HepG2 (cell line): Measurements from ENCODE around the gene NFIL3. TPM values are rescaled to one million over a fixed set of nuclear protein-coding genes. Genes with fewer than 3 reads are reported as not detected.
A peak's percentile ranks its signal among the peaks of the same experiment; 100 is the strongest.

ENCODE experiments used
- ATAC-seq: fragments of 200-7000 bp; cut with Tn5 transposase; 3 replicates; pipeline ENCODE4 v1.9.1; 2020; ENCODE audit warnings: mild to moderate bottlenecking, moderate library complexity
- BruUV-seq: library from RNA; stranded (reverse); fragments of 400-500 nt; replicated peaks from 2 replicates; lab custom pipeline; 2021; lab: Mats Ljungman, UMichigan
- CTCF ChIA-PET: fragments of 300-600 bp; formaldehyde crosslinking; extraction: SDS; loops from one replicate; lab custom pipeline; 2021; ENCODE audit warnings: low total read pairs, inconsistent platforms, low intra/inter-chr PET ratio; lab: Yijun Ruan, JAX
- POLR2A ChIA-PET: fragments of 350-600 bp; sonication (Branson Sonifier 250); formaldehyde crosslinking; loops from one replicate; lab custom pipeline; 2020; ENCODE audit warnings: antibody characterized with exemption, inconsistent platforms; lab: Yijun Ruan, JAX
- DNase-seq: peaks from one replicate; pipeline ENCODE4 v3.0.0-alpha.2; 2015; ENCODE audit warnings: low spot score
- FAIRE-seq: peaks from 3 replicates; lab custom pipeline; 2011; peaks lifted over from hg19 to GRCh38; lab: Jason Lieb, UNC
- H2AFZ ChIP-seq: one replicate; pipeline ENCODE4 v1.6.1; 2011; ENCODE audit warnings: low read length, inconsistent platforms
- H3K27ac ChIP-seq: fragments of 300-600 bp; 3 replicates; pipeline ENCODE4 v1.8.0; 2011; ENCODE audit warnings: mixed run types, mild to moderate bottlenecking, mixed read lengths, low read length, inconsistent platforms; ENCODE audit not compliant: insufficient read depth; ENCODE audit errors: extremely low read length
- H3K27me3 ChIP-seq, 2 experiments: fragments of 200-600 bp in 1 of 2; 2 replicates in 1 of 2; 3 replicates in 1 of 2; pipeline versions ENCODE4 v1.6.0 to v1.8.0; 2011; ENCODE audit warnings: low read length in 2 of 2, mild to moderate bottlenecking in 2 of 2, moderate library complexity in 2 of 2, inconsistent platforms in 1 of 2; ENCODE audit not compliant: insufficient read depth in 2 of 2, control insufficient read depth in 1 of 2
- H3K36me3 ChIP-seq, 2 experiments: fragments of 200-600 bp in 1 of 2; replicated peaks in 1 of 2; 2 replicates in 1 of 2; 3 replicates in 1 of 2; pipeline versions ENCODE4 v1.5.1 to v1.8.0; 2011; ENCODE audit warnings: low read length in 2 of 2, inconsistent platforms in 1 of 2; ENCODE audit not compliant: insufficient read depth in 2 of 2, control insufficient read depth in 1 of 2
- H3K4me1 ChIP-seq: 2 replicates; pipeline ENCODE4 v1.5.1; 2012; ENCODE audit warnings: low read length, inconsistent platforms; ENCODE audit not compliant: insufficient read depth
- H3K4me2 ChIP-seq: 2 replicates; pipeline ENCODE4 v1.6.0; 2011; ENCODE audit warnings: low read depth, low read length, inconsistent platforms
- H3K4me3 ChIP-seq, 3 experiments: fragments of 200-600 bp in 1 of 3; sonication (generic), shearing (Covaris generic) in 1 of 3; replicated peaks in 1 of 3; 2 replicates each; pipeline ENCODE4 v1.5.1; 2011 to 2016; ENCODE audit warnings: low read length in 3 of 3, inconsistent platforms in 2 of 3, low read depth in 2 of 3, mild to moderate bottlenecking in 2 of 3, control low read depth in 1 of 3, mixed read lengths in 1 of 3; ENCODE audit not compliant: insufficient read depth in 1 of 3
- H3K79me2 ChIP-seq: one replicate; pipeline ENCODE4 v1.6.1; 2011; ENCODE audit warnings: low read length, inconsistent platforms; ENCODE audit not compliant: insufficient read depth
- H3K9ac ChIP-seq: 2 replicates; pipeline ENCODE4 v1.6.0; 2011; ENCODE audit warnings: mild to moderate bottlenecking, low read depth, low read length, inconsistent platforms; ENCODE audit not compliant: insufficient read depth
- H3K9me3 ChIP-seq: 2 replicates; pipeline ENCODE4 v1.5.1; 2012; ENCODE audit warnings: mild to moderate bottlenecking, low read length
- H4K20me1 ChIP-seq: 2 replicates; pipeline ENCODE4 v1.6.0; 2011; ENCODE audit warnings: inconsistent platforms, mild to moderate bottlenecking, low read length, moderate library complexity; ENCODE audit not compliant: insufficient read depth
- ATF1 ChIP-seq: IDR thresholded peaks from 2 replicates; pipeline ENCODE4 v1.6.1; 2016; ENCODE audit warnings: mild to moderate bottlenecking, control low read depth
- FOXA3 ChIP-seq: IDR thresholded peaks from 2 replicates; pipeline ENCODE4 v1.6.1; 2016; ENCODE audit warnings: missing genetic modification reagents, missing compliant biosample characterization
- GMEB1 ChIP-seq: sonication (generic); formaldehyde crosslinking; IDR thresholded peaks from 2 replicates; pipeline ENCODE4 v1.5.1; 2020; ENCODE audit warnings: missing genetic modification reagents, mild to moderate bottlenecking, borderline replicate concordance
- HNRNPLL ChIP-seq: fragments of 200-400 bp; formaldehyde crosslinking; IDR thresholded peaks from 2 replicates; pipeline ENCODE4 v1.6.1; 2017; ENCODE audit warnings: mild to moderate bottlenecking, low read depth, low read length; ENCODE audit not compliant: poor library complexity, severe bottlenecking
- JUN ChIP-seq: sonication (generic); formaldehyde crosslinking; IDR thresholded peaks from 2 replicates; pipeline ENCODE4 v1.4.0; 2020; ENCODE audit warnings: mild to moderate bottlenecking, missing genetic modification reagents
- MIXL1 ChIP-seq: IDR thresholded peaks from 2 replicates; pipeline ENCODE4 v1.6.1; 2016
- RAD21 ChIP-seq: fragments of 450-650 bp; formaldehyde crosslinking; IDR thresholded peaks from 2 replicates; pipeline ENCODE4 v1.5.0; 2020; ENCODE audit warnings: mild to moderate bottlenecking
- SMC3 ChIP-seq: IDR thresholded peaks from 2 replicates; pipeline ENCODE4 v1.6.1; 2011; ENCODE audit warnings: low read length, improper control_type of control experiment
- SOX13 ChIP-seq, 3 experiments: fragments of 450-650 bp in 1 of 3; sonication (generic) in 1 of 3; formaldehyde crosslinking in 1 of 3; IDR thresholded peaks in 2 of 3; conservative IDR thresholded peaks in 1 of 3; 2 replicates each; pipeline versions ENCODE4 v1.5.0 to v1.6.1; 2016 to 2020; ENCODE audit warnings: antibody characterized with exemption in 1 of 3, mild to moderate bottlenecking in 1 of 3, missing compliant biosample characterization in 1 of 3, missing genetic modification reagents in 1 of 3, moderate library complexity in 1 of 3
- STAG1 ChIP-seq: sonication (generic); formaldehyde crosslinking; IDR thresholded peaks from 2 replicates; pipeline ENCODE4 v1.4.0; 2020; ENCODE audit warnings: missing genetic modification reagents
- TEAD3 ChIP-seq: optimal IDR thresholded peaks from 2 replicates; pipeline ENCODE3; 2016; ENCODE audit warnings: borderline replicate concordance
- THAP11 ChIP-seq: IDR thresholded peaks from 2 replicates; pipeline ENCODE4 v1.6.1; 2016; ENCODE audit warnings: missing biosample characterization, missing genetic modification reagents
- ZIK1 ChIP-seq: sonication (generic); formaldehyde crosslinking; IDR thresholded peaks from 2 replicates; pipeline ENCODE4 v1.5.0; 2020; ENCODE audit warnings: mild to moderate bottlenecking, low read depth, missing genetic modification reagents, borderline replicate concordance
- ZNF558 ChIP-seq: sonication (generic); formaldehyde crosslinking; IDR thresholded peaks from 2 replicates; pipeline ENCODE4 v1.9.0; 2022; ENCODE audit warnings: mild to moderate bottlenecking, missing genetic modification reagents, borderline replicate concordance
- ZNF839 ChIP-seq: sonication (generic); formaldehyde crosslinking; IDR thresholded peaks from 2 replicates; pipeline ENCODE4 v1.4.0; 2020; ENCODE audit warnings: missing genetic modification reagents, mild to moderate bottlenecking, borderline replicate concordance
- ZNF891 ChIP-seq: sonication (generic); formaldehyde crosslinking; IDR thresholded peaks from 2 replicates; pipeline ENCODE4 v1.5.0; 2020; ENCODE audit warnings: mild to moderate bottlenecking, missing genetic modification reagents
- WGBS: methylation state at CpG from one replicate; pipeline ENCODE4 v1.1.6; 2017; ENCODE audit warnings: low lambda C conversion rate; 5-methylcytosine and 5-hydroxymethylcytosine counted together
- in situ Hi-C: cut with HindIII; loops from 2 replicates; pipeline ENCODE4 v1.10.0; 2017; ENCODE audit warnings: low pct_unique_long_range_greater_than_20kb; ENCODE audit not compliant: extremely low pct_ligation_motif_present
- intact Hi-C: fragments of 100-400 bp; cut with micrococcal nuclease; formaldehyde crosslinking; loops from one replicate; pipeline ENCODE4 v1.10.0; 2022; ENCODE audit not compliant: unreplicated experiment
- polyA plus RNA-seq, 8 experiments: library from polyadenylated mRNA; depleted of rRNA in 3 of 8; stranded (reverse) in 7 of 8; unstranded in 1 of 8; fragments of >200 nt; fragmentation: Illumina TruSeq in 4 of 8; extraction: Trizol in 4 of 8; gene quantifications; 2 replicates each; pipeline versions ENCODE4 v1.2.1 to v1.2.3, GENCODE V29; 2011 to 2016; ENCODE audit warnings: low read depth in 4 of 8, missing spikeins in 1 of 8, mixed read lengths in 1 of 8; ENCODE audit not compliant: insufficient read depth in 1 of 8
- total RNA-seq, 5 experiments: library from RNA; depleted of rRNA; stranded (reverse); fragments of >200 nt; fragmentation: Illumina TruSeq; extraction: Trizol; gene quantifications; 2 replicates each; pipeline ENCODE4 v1.2.3, GENCODE V29; 2016; ENCODE audit warnings: low read depth in 1 of 5
- TF ChIP-seq, protein P1 (sequence below): IDR thresholded peaks from 2 replicates; pipeline ENCODE4 v1.6.1; 2016; ENCODE audit warnings: missing compliant biosample characterization, missing genetic modification reagents, borderline replicate concordance
- TF ChIP-seq, protein P2 (sequence below): sonication (generic); formaldehyde crosslinking; IDR thresholded peaks from 2 replicates; pipeline ENCODE4 v1.5.0; 2020; ENCODE audit warnings: mild to moderate bottlenecking, missing genetic modification reagents, moderate library complexity

Gene NFIL3
- total and polyA plus RNA-seq, 2 of the 13 experiments (the other 11 are each of a cell fraction or from before 2014, with no cell fraction given) = 46.6 to 54.2 TPM

- in situ Hi-C loops (loop anchor here (5.0 kb wide), 1 partner anchor 394 kb away; no protein-coding TSS in a partner anchor), intact Hi-C loops (loop anchor here (1.0 kb wide), 2 partner anchors 389 to 421 kb away; no protein-coding TSS in a partner anchor)
- Histone ChIP-seq H3K4me1 (peaks cover 22% of the 10 kb centered on the region), H3K36me3 (no peaks in the 10 kb centered on the region), H3K9ac (no peak overlapping the region), H4K20me1 (peaks cover 21% of the 10 kb centered on the region), H3K27me3 (peaks cover 0 to 3% of the 10 kb centered on the region in 2 experiments; a peak in 1 of 5 replicates), H3K27ac (no peak overlapping the region), H2AFZ (no peak overlapping the region), H3K4me2 (peak overlapping the region; percentile 80; the same call in 1 of the 2 replicates), H3K79me2 (peaks cover 36% of the 10 kb centered on the region), H3K9me3 (no peaks in the 10 kb centered on the region), H3K4me3 (no peak overlapping the region)
- POLR2A ChIA-PET = interaction anchor here (0.6 to 2.0 kb wide), 6 partner anchors 65 to 441 kb away, joined by 3 to 24 read pairs (median 4); no protein-coding TSS in a partner anchor
- DNase-seq (peak; percentile 53), FAIRE-seq (peak; percentile 32), ATAC-seq (peak; percentile 13; the same call in 1 of the 3 replicates)
- 5% methylated on average over 3 of the region's 3 CpGs for WGBS
- no TSS peak for BruUV-seq
- CTCF ChIA-PET = interaction anchor here (0.9 to 1.9 kb wide), 5 partner anchors 65 to 511 kb away, joined by 3 to 9 read pairs (median 4); no protein-coding TSS in a partner anchor
- TF ChIP-seq ZNF558 (CRISPR knock-in tag) (no peak), ZIK1 (CRISPR knock-in tag) (no peak), ZNF839 (no peak), RAD21 (peak; percentile 66), GMEB1 (CRISPR knock-in tag) (no peak), ATF1 (CRISPR knock-in tag) (0 out of 2 replicates have a peak, but pooled peaks have one; percentile 23), FOXA3 (CRISPR knock-in tag) (0 out of 2 replicates have a peak, but pooled peaks have one; percentile 14), THAP11 (0 out of 2 replicates have a peak, but pooled peaks have one; percentile 13), HNRNPLL (no peak), MIXL1 (CRISPR knock-in tag) (peak; percentile 59; the same call in 1 of the 2 replicates), SOX13 (IDR thresholded peaks at IDR 0.05) (no peak), SOX13 (CRISPR knock-in tag; conservative IDR thresholded peaks at IDR 0.05 in 1 of 2, IDR thresholded peaks at IDR 0.05 in 1 of 2) (0 out of 4 replicates have a peak, but pooled peaks of 1 of the 2 experiments have one; percentile 10), STAG1 (peak; percentile 90), SMC3 (peak; percentile 82), TEAD3 (CRISPR knock-in tag) (peak; percentile 32), JUN (no peak), ZNF891 (CRISPR knock-in tag) (no peak)
- TF ChIP-seq, protein P1, sequence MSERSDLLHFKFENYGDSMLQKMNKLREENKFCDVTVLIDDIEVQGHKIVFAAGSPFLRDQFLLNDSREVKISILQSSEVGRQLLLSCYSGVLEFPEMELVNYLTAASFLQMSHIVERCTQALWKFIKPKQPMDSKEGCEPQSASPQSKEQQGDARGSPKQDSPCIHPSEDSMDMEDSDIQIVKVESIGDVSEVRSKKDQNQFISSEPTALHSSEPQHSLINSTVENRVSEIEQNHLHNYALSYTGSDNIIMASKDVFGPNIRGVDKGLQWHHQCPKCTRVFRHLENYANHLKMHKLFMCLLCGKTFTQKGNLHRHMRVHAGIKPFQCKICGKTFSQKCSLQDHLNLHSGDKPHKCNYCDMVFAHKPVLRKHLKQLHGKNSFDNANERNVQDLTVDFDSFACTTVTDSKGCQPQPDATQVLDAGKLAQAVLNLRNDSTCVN = no peak
- TF ChIP-seq, protein P2, sequence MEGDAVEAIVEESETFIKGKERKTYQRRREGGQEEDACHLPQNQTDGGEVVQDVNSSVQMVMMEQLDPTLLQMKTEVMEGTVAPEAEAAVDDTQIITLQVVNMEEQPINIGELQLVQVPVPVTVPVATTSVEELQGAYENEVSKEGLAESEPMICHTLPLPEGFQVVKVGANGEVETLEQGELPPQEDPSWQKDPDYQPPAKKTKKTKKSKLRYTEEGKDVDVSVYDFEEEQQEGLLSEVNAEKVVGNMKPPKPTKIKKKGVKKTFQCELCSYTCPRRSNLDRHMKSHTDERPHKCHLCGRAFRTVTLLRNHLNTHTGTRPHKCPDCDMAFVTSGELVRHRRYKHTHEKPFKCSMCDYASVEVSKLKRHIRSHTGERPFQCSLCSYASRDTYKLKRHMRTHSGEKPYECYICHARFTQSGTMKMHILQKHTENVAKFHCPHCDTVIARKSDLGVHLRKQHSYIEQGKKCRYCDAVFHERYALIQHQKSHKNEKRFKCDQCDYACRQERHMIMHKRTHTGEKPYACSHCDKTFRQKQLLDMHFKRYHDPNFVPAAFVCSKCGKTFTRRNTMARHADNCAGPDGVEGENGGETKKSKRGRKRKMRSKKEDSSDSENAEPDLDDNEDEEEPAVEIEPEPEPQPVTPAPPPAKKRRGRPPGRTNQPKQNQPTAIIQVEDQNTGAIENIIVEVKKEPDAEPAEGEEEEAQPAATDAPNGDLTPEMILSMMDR (CRISPR knock-in tag) = peak; percentile 80
These were observed 2.6 kb upstream of the NFIL3 start for GRCh38 chr9:91426123-91426745.
